ENCODE results near the gene SCN5A. TPM values are rescaled to one million over a fixed set of nuclear protein-coding genes. Genes with fewer than 3 reads are reported as not detected.

The SCN5A gene
- total RNA-seq, 1 donor from 2014 or later, result 3.9 TPM

- no peak overlapping the region for H2AFZ ChIP-seq (replicated peaks)
- H3K9me3 Mint-ChIP-seq, result no peaks in the 10 kb centered on the region
- DNase-seq (ENCODE audit: low spot score), result no peak
Measured at GRCh38 chr3:38566215-38566528, 83.3 kb downstream of the SCN5A start.

GRCh38 chr3:38565339-38566214 is 83.9 kb downstream of the SCN5A start:
- Histone ChIP-seq H3K36me3 (no peaks in the 10 kb centered on the region), H3K9ac (no peak overlapping the region), H3K27me3 (no peaks in the 10 kb centered on the region), H3K9me3 (ENCODE audit: low read depth) (no peaks in the 10 kb centered on the region), H2AFZ (replicated peaks) (no peak overlapping the region), H3F3A (ENCODE audit: low read depth) (no peaks in the 10 kb centered on the region), H3K4me2 (no peak overlapping the region), H3K4me3 (no peak overlapping the region), H3K27ac (no peak overlapping the region), H4K20me1 (ENCODE audit: low read depth) (no peaks in the 10 kb centered on the region), H3K79me2 (ENCODE audit: low read depth) (no peaks in the 10 kb centered on the region), H3K4me1 (no peaks in the 10 kb centered on the region)
- Mint-ChIP-seq H3K4me1 (no peaks in the 10 kb centered on the region), H3K4me3 (no peak overlapping the region), H3K9me3 (no peaks in the 10 kb centered on the region), H3K27ac (peak overlapping the region; percentile 57), H3K27me3 (ENCODE audit: insufficient read depth, low read depth) (peaks cover 4% of the 10 kb centered on the region), H3K36me3 (peaks cover 2% of the 10 kb centered on the region)
- TF ChIP-seq EZH2 (IDR thresholded peaks at IDR 0.05) (no peak), EZH2phosphoT487 (IDR thresholded peaks at IDR 0.05) (no peak), CTCF (IDR thresholded peaks at IDR 0.05) (no peak)
- no peak for DNase-seq (ENCODE audit: low spot score)

More at GRCh38 chr3:38566215-38566528, 83.3 kb downstream of the SCN5A start:
- Histone ChIP-seq H3K79me2 (ENCODE audit: low read depth) (no peaks in the 10 kb centered on the region), H3K4me3 (no peak overlapping the region), H4K20me1 (ENCODE audit: low read depth) (no peaks in the 10 kb centered on the region), H3K4me1 (no peaks in the 10 kb centered on the region), H3K9ac (no peak overlapping the region), H3K4me2 (no peak overlapping the region), H3F3A (ENCODE audit: low read depth) (no peaks in the 10 kb centered on the region), H3K9me3 (ENCODE audit: low read depth) (no peaks in the 10 kb centered on the region), H3K36me3 (no peaks in the 10 kb centered on the region), H3K27me3 (no peaks in the 10 kb centered on the region), H3K27ac (no peak overlapping the region)
- TF ChIP-seq EZH2phosphoT487 (IDR thresholded peaks at IDR 0.05) (no peak), EZH2 (IDR thresholded peaks at IDR 0.05) (no peak), CTCF (IDR thresholded peaks at IDR 0.05) (no peak)
- Mint-ChIP-seq H3K27ac (peak overlapping the region; percentile 57), H3K4me1 (no peaks in the 10 kb centered on the region), H3K4me3 (no peak overlapping the region), H3K36me3 (peaks cover 2% of the 10 kb centered on the region), H3K27me3 (ENCODE audit: insufficient read depth, low read depth) (peaks cover 4% of the 10 kb centered on the region)

- Histone ChIP-seq H3K27ac (no peak overlapping the region), H3K36me3 (no peaks in the 10 kb centered on the region), H3F3A (ENCODE audit: low read depth) (no peaks in the 10 kb centered on the region), H3K9ac (no peak overlapping the region), H3K4me2 (no peak overlapping the region), H3K79me2 (ENCODE audit: low read depth) (no peaks in the 10 kb centered on the region), H4K20me1 (ENCODE audit: low read depth) (no peaks in the 10 kb centered on the region), H3K9me3 (ENCODE audit: low read depth) (no peaks in the 10 kb centered on the region), H3K4me1 (no peaks in the 10 kb centered on the region), H2AFZ (replicated peaks) (no peak overlapping the region), H3K27me3 (no peaks in the 10 kb centered on the region), H3K4me3 (no peak overlapping the region)
- Mint-ChIP-seq H3K9me3 (no peaks in the 10 kb centered on the region), H3K4me3 (no peak overlapping the region), H3K27ac (no peak overlapping the region), H3K4me1 (no peaks in the 10 kb centered on the region), H3K36me3 (peaks cover 2% of the 10 kb centered on the region), H3K27me3 (ENCODE audit: insufficient read depth, low read depth) (peaks cover 4% of the 10 kb centered on the region)
- DNase-seq (ENCODE audit: low spot score), result no peak
- TF ChIP-seq CTCF (IDR thresholded peaks at IDR 0.05), result no peak
- no peak for TF ChIP-seq EZH2phosphoT487 (IDR thresholded peaks at IDR 0.05)
- TF ChIP-seq EZH2 (IDR thresholded peaks at IDR 0.05), result no peak
Measured at GRCh38 chr3:38564631-38565338, 84.7 kb downstream of the SCN5A start.
